ENCODE data around the gene SUSD4. TPM values are rescaled to one million over a fixed set of nuclear protein-coding genes. Genes with fewer than 3 reads are reported as not detected.

The SUSD4 gene, protein sequence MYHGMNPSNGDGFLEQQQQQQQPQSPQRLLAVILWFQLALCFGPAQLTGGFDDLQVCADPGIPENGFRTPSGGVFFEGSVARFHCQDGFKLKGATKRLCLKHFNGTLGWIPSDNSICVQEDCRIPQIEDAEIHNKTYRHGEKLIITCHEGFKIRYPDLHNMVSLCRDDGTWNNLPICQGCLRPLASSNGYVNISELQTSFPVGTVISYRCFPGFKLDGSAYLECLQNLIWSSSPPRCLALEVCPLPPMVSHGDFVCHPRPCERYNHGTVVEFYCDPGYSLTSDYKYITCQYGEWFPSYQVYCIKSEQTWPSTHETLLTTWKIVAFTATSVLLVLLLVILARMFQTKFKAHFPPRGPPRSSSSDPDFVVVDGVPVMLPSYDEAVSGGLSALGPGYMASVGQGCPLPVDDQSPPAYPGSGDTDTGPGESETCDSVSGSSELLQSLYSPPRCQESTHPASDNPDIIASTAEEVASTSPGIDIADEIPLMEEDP
- total RNA-seq, result 0.14 TPM in 1 of 2 replicates, not detected in the other

GRCh38 chr1:223363856-223364684 lies at the start of gene SUSD4:
Gene SUSD4 (minus strand): TSS chr1:223364176. CDS start chr1:223363425, 751 bp downstream.

DNA sequence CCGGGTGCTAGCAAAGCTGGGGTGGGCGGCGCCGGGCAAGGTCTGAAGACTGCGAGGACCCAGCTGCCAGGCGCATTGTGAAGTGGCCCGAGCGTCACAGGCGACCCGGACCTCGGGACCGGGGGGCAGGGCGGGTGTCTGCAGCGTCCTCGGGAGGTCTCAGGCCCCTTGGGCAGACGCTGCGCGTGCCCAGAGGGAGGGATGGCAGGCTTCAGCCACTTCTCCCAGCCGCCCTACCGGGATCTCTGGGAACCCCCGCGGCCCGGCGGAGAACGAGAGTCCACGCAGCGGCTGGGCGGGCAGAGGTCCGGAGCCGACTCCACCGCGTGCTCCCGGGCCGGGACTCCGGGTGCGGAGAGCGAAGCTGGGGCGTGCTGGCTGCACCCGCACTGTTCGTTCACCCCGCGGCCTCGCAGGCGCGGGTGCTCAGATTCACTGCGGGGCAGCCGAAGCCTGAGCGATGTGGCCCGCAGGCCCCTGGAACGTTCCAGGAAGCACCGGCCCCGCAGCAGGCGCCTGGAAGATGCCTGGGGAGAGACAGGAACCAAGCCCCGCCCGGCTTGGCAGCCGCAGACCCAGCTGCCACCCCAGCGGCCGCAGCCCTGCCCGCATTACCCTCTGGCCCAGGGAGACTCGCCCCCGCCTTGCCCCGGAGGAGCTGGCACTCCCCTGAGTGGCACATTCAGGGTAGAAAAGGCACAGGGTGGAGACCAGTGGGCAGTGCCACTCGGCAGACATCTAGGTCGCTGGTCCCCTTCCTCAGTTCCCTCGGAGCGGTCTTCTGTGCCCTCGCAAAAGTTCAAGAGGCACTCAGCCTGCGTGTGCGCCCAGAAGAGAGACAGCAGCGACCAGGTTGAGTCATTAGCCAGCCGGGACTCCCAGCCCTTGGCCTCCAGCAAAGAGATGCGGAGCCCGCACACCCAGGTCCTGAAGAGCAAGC lies 29.6 kb upstream of the SUSD4 start, which contains the start of gene CCDC185:
CCDC185 (plus strand) TSS at position 141 of the 940 bp plus-strand sequence; CDS start at position 202, 61 bp downstream.

Other genes with a start within 250 kb of the SUSD4 start
- gene TLR5, start 220.9 kb downstream of the SUSD4 start, total RNA-seq, result under 0.01 and 0.14 TPM in 2 replicates
- gene CCDC185, start 29.2 kb upstream of the SUSD4 start, total RNA-seq, result not detected in 2 replicates

All from smooth muscle cell of bladder (primary cell).